Stimulated activated effector memory CD8-positive, alpha-beta T cell treated with anti-CD3 and anti-CD28 coated beads, Interleukin-12 subunit alpha, Interleukin-12 subunit beta, amount 100 ng/mL, for 72 hours (primary cell): ENCODE data around the gene C1QTNF4.
"Not testable (repeated sequence)": the region's sequence is repeated elsewhere in the genome, so short reads cannot be mapped to it uniquely, and the experiment has no call there.

Source experiments
- ATAC-seq: fragments of 150-1000 bp; cut with Tn5 transposase; 2 replicates; pipeline ENCODE4 v1.10.0; 2021
- DNase-seq, 2 donors: peaks; one replicate each; pipeline ENCODE4 v3.0.0; 2021 to 2022; ENCODE audit warnings: low spot score in 2 of 2
- H3K27ac Mint-ChIP-seq: one replicate; pipeline ENCODE4 v1.8.0; 2022; ENCODE audit warnings: mild to moderate bottlenecking, mixed read lengths
- H3K36me3 Mint-ChIP-seq: one replicate; pipeline ENCODE4 v1.8.0; 2022; ENCODE audit warnings: mild to moderate bottlenecking, mixed read lengths
- H3K4me1 Mint-ChIP-seq: one replicate; pipeline ENCODE4 v1.8.0; 2022; ENCODE audit warnings: mixed read lengths
- H3K4me3 Mint-ChIP-seq: one replicate; pipeline ENCODE4 v1.8.0; 2022; ENCODE audit warnings: mild to moderate bottlenecking, mixed read lengths
- H3K9me3 Mint-ChIP-seq: one replicate; pipeline ENCODE4 v1.8.0; 2022; ENCODE audit warnings: mixed read lengths

The C1QTNF4 gene

GRCh38 chr11:47593934-47594855 is at the start of gene C1QTNF4:
Gene C1QTNF4, minus strand, starts transcription at chr11:47594411. Its CDS starts 3,601 bp downstream, at chr11:47590810.
- H3K4me3 Mint-ChIP-seq: no peak within 1 kb of the TSS
- no peaks in the 10 kb centered on the region for H3K36me3 Mint-ChIP-seq
- no peak within 1 kb of the TSS for H3K27ac Mint-ChIP-seq
- no peak for ATAC-seq
- DNase-seq: no peak
- H3K9me3 Mint-ChIP-seq: no peaks in the 10 kb centered on the region
- H3K4me1 Mint-ChIP-seq: no peaks in the 10 kb centered on the region

DNA sequence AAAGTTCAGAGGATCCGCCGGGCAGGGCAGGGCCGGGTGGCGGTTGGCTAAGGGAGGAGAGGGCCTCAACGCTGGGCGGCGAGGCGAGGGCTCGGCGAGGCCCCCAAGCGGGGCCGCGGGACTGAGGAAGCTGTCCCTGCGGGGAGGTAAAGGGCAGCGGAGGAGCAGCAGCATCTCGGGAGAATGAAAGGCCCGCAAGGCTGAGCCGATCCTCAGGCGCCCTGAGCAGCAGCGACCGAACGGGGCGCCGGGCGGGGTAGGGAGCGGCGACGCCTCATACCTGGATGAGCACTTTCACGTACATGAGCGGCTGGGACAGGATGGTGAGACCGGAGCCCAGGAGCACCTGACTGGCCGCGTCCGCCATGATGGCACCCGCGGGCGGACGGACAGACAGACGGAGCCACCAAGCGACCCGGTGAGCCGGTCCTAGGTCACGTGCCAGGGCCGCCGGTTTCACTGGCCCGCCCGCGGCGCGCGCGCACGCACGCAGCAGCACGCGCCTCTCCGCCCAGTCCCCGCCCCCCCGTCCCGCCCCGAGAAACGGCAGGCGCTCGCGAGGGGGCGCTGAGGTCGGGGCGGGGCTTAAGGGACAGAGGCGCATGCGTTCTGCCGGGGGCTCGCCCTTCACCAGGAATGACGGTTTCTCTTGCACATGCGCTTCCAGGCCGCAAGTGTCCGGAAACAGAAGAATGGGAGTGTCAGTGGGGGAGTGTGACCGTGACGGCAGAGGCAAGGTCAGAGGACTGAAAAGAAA is 48.1 kb upstream of the C1QTNF4 start, which contains the start of gene MTCH2:
Gene MTCH2 (minus strand): TSS at position 461 of the 757 bp plus-strand sequence. CDS start 94 bp downstream, at position 367.
- peaks cover 26% of the 10 kb centered on the region for H3K4me1 Mint-ChIP-seq
- DNase-seq (peak; percentile 90 to 98), ATAC-seq (peak; percentile 92)
- no peaks in the 10 kb centered on the region for H3K9me3 Mint-ChIP-seq
- peaks cover 43% of the 10 kb centered on the region for H3K36me3 Mint-ChIP-seq
- peak within 1 kb of the TSS; percentile 97 for H3K4me3 Mint-ChIP-seq
- peak within 1 kb of the TSS; percentile 96 for H3K27ac Mint-ChIP-seq

- H3K4me1 Mint-ChIP-seq: peaks cover 26% of the 10 kb centered on the region
- peaks cover 49% of the 10 kb centered on the region for H3K36me3 Mint-ChIP-seq
- peak overlapping the region; percentile 97 for H3K4me3 Mint-ChIP-seq
- ATAC-seq (no peak), DNase-seq (no peak)
- peak overlapping the region; percentile 96 for H3K27ac Mint-ChIP-seq
- H3K9me3 Mint-ChIP-seq: no peaks in the 10 kb centered on the region
Measured at GRCh38 chr11:47641600-47642098, 47.4 kb upstream of the C1QTNF4 start.

GRCh38 chr11:47640506-47640905 is 46.3 kb upstream of the C1QTNF4 start:
- H3K9me3 Mint-ChIP-seq, ATAC-seq, DNase-seq: not testable (repeated sequence)
- Mint-ChIP-seq H3K4me1 (peaks cover 26% of the 10 kb centered on the region), H3K27ac (peak overlapping the region; percentile 48), H3K36me3 (peaks cover 61% of the 10 kb centered on the region), H3K4me3 (peak overlapping the region; percentile 97)

GRCh38 chr11:47636331-47636730 is 42.1 kb upstream of the C1QTNF4 start:
- not testable (repeated sequence) for DNase-seq, ATAC-seq, H3K9me3 Mint-ChIP-seq, H3K4me3 Mint-ChIP-seq, H3K4me1 Mint-ChIP-seq, H3K27ac Mint-ChIP-seq
- H3K36me3 Mint-ChIP-seq: peaks cover 87% of the 10 kb centered on the region

GRCh38 chr11:47631473-47631872 is 37.3 kb upstream of the C1QTNF4 start:
- ATAC-seq: no peak
- Mint-ChIP-seq H3K4me3 (no peak overlapping the region), H3K36me3 (peaks cover 100% of the 10 kb centered on the region), H3K27ac (no peak overlapping the region), H3K9me3 (no peaks in the 10 kb centered on the region), H3K4me1 (no peaks in the 10 kb centered on the region)
- DNase-seq: no peak

DNA sequence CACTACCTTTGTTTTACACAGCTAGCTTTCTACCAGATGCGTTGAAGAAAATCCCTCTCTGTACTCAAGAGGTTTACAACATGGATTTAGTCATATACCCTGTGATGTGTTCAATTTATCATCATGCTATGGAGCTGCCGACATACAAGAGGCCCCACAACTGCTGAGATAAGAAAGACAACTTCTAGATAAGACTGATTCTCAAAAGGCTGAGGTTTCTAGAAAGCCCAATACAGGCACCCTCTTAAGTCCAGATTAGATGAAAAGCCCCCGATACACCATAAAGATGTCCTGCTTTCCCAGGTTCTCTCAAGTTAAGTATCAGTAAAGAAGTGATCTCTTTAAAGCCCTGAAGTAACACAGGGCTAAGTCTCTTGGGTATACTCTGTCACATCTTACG is 33.8 kb upstream of the C1QTNF4 start:
- Mint-ChIP-seq H3K9me3 (no peaks in the 10 kb centered on the region), H3K27ac (no peak overlapping the region), H3K4me3 (no peak overlapping the region), H3K36me3 (peaks cover 100% of the 10 kb centered on the region), H3K4me1 (no peaks in the 10 kb centered on the region)
- DNase-seq (no peak), ATAC-seq (no peak)

DNA sequence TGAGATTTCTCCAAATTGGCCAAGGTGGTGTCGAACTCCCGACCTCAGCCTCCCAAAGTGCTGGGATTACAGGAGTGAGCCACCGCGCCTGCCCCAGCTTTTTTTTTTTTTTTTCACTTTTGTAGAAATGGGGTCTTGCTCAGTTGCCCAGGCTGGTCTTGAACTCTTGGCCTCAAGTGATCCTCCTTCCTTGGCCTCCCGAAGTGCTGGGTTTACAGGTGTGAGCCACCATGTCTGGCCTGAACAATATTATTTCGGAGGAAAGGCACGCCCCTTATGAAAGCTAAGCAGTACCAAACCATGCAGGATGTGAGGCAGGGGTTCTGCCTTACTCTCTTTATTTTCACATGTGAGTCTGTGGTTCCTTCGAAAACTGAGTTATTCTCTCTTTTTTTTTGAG is 32.0 kb upstream of the C1QTNF4 start:
- Mint-ChIP-seq H3K27ac (no peak overlapping the region), H3K36me3 (peaks cover 100% of the 10 kb centered on the region), H3K9me3 (no peaks in the 10 kb centered on the region), H3K4me3 (no peak overlapping the region), H3K4me1 (no peaks in the 10 kb centered on the region)
- ATAC-seq (no peak), DNase-seq (no peak)

GRCh38 chr11:47620836-47621378 is 26.7 kb upstream of the C1QTNF4 start:
- Mint-ChIP-seq H3K27ac (no peak overlapping the region), H3K9me3 (no peaks in the 10 kb centered on the region), H3K4me1 (no peaks in the 10 kb centered on the region), H3K36me3 (peaks cover 99% of the 10 kb centered on the region), H3K4me3 (no peak overlapping the region)
- DNase-seq: no peak
- no peak for ATAC-seq

DNA sequence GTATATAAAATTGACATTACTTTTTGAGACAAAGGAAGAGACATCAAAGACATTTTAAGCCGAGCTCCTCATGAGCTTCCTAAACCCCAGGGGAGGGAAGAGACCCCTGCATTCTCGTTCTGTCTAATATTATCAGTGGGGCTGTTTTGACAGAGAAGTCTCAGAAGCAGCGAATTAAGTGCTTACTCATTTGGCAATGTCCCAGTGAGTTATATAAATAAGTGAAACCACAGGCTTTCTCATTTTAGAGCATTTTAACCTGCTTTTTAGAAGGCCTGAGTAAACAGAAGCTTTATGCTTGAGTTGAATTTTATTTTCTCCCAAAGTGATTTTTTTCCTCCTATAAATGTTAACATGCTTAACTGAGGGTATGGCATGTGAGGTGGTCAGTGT is 23.2 kb upstream of the C1QTNF4 start:
- Mint-ChIP-seq H3K9me3 (no peaks in the 10 kb centered on the region), H3K36me3 (peaks cover 80% of the 10 kb centered on the region), H3K4me1 (no peaks in the 10 kb centered on the region), H3K27ac (peak overlapping the region; percentile 12), H3K4me3 (no peak overlapping the region)
- no peak for DNase-seq
- peak; percentile 52 for ATAC-seq

DNA sequence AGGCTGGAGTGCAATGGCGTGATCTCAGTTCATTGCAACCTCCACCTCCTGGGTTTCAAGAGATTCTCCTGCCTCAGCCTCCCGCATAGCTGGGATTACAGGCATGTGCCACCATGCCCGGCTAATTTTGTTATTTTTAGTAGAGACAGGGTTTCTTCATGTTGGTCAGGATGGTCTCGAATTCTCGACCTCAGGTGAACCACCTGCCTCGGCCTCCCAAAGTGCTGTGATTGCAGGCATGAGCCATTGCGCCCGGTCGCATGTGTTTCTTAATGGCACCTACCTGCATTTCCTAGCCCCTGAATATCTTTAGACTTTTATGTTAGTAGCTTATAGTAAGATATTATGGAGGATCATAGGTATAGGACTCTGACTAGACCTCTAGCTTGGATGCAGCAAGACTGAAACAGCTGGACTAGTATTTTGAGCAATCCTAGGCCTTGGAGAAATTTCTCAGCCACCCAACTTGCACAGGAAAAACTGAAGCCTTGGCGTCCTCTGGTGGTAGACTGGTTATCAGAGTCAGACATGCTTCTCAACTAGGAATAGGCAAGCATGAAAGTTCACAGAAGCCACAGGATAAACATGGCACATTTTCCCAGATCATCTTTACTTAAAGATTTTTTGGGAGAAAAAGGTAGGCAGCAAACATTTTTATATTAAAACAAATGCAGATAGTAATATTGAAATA is 22.7 kb upstream of the C1QTNF4 start:
- Mint-ChIP-seq H3K4me3 (no peak overlapping the region), H3K4me1 (no peaks in the 10 kb centered on the region), H3K9me3 (no peaks in the 10 kb centered on the region), H3K36me3 (peaks cover 74% of the 10 kb centered on the region), H3K27ac (peak overlapping the region; percentile 12)
- ATAC-seq (no peak), DNase-seq (no peak)

DNA sequence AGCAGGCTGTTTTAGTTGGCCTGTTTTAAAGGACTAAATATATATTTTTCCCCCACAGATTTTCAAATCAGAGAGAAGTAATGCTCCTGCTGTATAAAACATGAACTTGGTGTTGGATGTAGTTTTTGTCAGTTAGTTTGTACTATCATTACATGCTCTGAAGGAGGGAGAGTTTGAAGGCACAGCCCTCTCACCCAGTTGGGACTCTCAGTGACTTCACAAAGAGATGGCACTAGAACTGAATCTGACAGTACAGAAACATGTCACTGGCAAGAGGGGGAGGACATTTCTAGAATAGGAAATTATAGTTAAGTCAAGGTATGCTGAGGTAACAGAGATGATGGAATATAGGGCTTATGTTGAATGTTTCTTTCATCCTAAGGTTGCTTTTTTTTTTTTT is 21.0 kb upstream of the C1QTNF4 start:
- DNase-seq (no peak), ATAC-seq (no peak)
- Mint-ChIP-seq H3K4me1 (no peaks in the 10 kb centered on the region), H3K4me3 (no peak overlapping the region), H3K36me3 (peaks cover 59% of the 10 kb centered on the region), H3K9me3 (no peaks in the 10 kb centered on the region), H3K27ac (no peak overlapping the region)

DNA sequence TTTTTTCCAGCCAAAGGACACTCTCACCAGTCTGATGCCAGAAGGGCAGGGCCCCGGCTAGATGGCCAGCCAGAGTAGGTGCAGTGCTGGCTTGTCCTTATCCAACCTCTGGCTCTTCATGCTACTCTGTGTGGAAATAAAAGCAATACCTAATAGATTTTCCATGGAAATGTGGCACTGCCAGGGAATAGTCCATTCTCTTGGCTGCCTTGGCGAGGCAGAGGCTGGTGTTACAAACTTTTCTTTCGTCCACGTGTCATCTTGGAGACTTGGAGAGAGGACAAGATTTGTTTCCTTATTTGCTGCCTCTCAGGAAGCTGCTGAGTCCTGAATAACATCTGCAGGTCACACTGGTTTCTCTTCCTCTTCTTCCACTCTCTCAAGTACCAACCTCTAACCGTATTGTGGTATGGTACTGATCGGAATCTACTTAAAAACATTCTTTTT is 17.2 kb upstream of the C1QTNF4 start:
- ATAC-seq: no peak
- Mint-ChIP-seq H3K36me3 (peaks cover 25% of the 10 kb centered on the region), H3K9me3 (no peaks in the 10 kb centered on the region), H3K4me1 (peaks cover 6% of the 10 kb centered on the region), H3K4me3 (no peak overlapping the region), H3K27ac (no peak overlapping the region)
- DNase-seq: no peak

- H3K4me1 Mint-ChIP-seq: peaks cover 6% of the 10 kb centered on the region
- H3K27ac Mint-ChIP-seq: peak overlapping the region; percentile 48
- ATAC-seq (no peak), DNase-seq (no peak)
- no peak overlapping the region for H3K4me3 Mint-ChIP-seq
- H3K36me3 Mint-ChIP-seq: peaks cover 11% of the 10 kb centered on the region
- H3K9me3 Mint-ChIP-seq: no peaks in the 10 kb centered on the region
Measured at GRCh38 chr11:47609675-47610074, 15.5 kb upstream of the C1QTNF4 start.

- Mint-ChIP-seq H3K4me1 (peaks cover 6% of the 10 kb centered on the region), H3K36me3 (peaks cover 5% of the 10 kb centered on the region), H3K9me3 (no peaks in the 10 kb centered on the region), H3K27ac (no peak overlapping the region), H3K4me3 (no peak overlapping the region)
- ATAC-seq: no peak
- no peak for DNase-seq
Measured at GRCh38 chr11:47607380-47607779, 13.2 kb upstream of the C1QTNF4 start.
